HG03442 (cell line): ENCODE measurements around the gene XXYLT1.

Experiments
- ATAC-seq: cut with Tn5 transposase; IDR thresholded peaks from one replicate; pipeline ENCODE4 v1.9.1; 2021; ENCODE audit warnings: mild to moderate bottlenecking, moderate library complexity; ENCODE audit not compliant: unreplicated experiment

XXYLT1 gene

GRCh38 chr3:195268576-195269309 lies 2.2 kb downstream of the XXYLT1 start:
- ATAC-seq, result no peak

GRCh38 chr3:195267096-195267495 lies 3.9 kb downstream of the XXYLT1 start:
- ATAC-seq, result no peak

DNA sequence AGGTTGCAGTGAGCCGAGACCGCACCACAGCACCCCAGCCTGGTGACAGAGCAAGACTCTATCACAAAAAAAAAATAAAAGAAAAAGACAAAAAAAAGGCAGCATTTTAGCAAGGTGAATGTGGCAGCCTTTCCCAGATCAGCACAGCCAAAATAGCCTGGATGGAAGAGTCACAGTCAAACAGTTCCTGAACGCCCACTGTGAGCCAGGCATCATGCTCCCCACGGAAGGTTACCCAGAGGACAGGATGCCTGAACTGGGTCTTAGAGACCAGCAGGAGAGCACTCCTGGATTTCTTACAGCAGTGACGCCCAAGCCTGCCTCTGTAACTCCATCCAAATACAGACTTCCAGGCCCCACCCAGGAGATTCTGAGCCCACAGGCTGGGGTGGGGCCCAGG lies 4.5 kb downstream of the XXYLT1 start:
- no peak for ATAC-seq

GRCh38 chr3:195265363-195265976 lies 5.5 kb downstream of the XXYLT1 start:
- no peak for ATAC-seq

DNA sequence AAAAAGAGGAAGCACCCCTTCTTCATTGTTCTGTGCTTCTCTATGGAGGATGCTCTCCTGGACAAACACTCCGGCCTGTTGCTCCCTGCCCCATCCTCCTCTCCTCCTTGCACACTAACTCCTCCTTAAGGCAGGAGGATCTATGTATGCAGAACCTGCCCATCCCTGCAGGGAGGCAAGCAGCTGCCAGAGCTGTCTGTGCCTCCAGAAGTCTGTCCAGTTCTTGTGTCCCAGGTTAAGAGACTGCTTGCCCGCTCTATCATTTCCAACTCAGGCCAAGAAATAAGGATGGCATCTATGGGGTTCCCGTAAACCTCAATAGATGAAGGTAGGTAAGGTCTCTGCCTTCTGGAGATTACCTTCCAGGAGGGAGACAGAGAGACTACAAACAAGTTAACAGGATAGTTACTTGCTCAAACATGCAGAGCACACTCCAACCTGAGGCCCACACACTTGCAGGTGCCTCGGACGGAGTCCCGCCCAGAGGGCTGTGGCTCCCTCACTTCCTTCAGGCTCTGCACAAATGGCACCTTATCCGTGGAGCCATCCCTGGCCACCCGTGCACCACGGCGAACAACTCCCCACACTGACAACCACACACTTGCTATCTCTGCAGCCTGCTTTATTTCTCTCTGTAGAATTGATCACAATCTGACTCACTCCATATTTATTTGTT lies 6.9 kb downstream of the XXYLT1 start:
- no peak for ATAC-seq

GRCh38 chr3:195263193-195263924 lies 7.6 kb downstream of the XXYLT1 start:
- no peak for ATAC-seq

DNA sequence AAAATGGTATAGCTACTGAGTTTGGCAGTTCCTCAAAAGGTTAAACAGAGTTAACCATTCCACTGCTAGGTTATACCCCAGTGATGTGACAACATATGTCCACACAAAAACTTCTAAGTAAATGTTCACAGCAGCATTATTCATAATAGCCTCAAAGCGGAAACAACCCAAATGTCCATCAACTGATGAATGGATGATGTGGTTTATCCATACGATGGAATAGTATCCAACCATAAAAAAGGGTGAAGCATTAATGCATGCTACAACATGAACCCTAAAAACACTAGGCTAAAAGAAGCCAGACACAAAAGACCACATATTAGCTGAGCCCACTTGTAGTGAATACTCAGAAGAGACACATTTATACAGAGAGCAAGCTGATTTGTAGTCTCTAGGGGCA lies 9.0 kb downstream of the XXYLT1 start:
- no peak for ATAC-seq

- peak; percentile 2 for ATAC-seq
Measured at GRCh38 chr3:195260280-195260905, 10.6 kb downstream of the XXYLT1 start.

- ATAC-seq, result peak; percentile 72
Measured at GRCh38 chr3:195259475-195260279, 11.3 kb downstream of the XXYLT1 start.

GRCh38 chr3:195259154-195259474 lies 11.8 kb downstream of the XXYLT1 start:
- no peak for ATAC-seq

DNA sequence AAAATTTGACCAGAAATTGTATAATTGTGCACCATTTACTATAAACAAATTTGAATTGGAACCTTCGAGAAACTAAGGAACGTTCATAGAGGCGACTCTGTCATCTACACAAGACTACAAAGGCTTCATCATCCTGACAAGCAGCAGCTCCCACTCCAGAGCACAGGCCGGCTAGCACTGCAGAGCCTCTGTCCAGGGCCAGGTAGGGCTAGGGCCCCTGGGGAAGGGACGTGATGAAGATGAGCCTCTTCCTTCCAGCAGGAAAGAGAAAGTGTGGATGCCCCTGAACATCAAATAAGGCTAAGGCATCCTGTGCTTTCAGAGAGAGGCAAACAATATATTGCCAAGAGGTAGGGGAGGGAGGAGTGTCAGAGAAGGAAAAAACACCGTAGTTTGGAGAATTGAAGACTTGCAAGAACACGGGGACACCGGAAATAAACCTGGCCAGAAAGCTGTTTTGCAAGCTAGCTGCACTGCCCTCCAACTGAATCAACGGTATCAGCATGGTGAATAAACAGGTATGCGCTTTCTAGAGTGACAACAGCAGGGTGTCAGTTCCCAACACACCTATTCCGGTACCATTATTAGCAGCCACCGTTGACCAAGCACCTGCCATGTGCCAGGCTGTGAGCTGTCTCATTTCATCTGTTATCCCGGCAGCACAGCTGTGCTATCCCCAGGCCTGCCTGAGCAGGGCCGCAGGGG lies 12.4 kb downstream of the XXYLT1 start:
- no peak for ATAC-seq

- ATAC-seq, result no peak
Measured at GRCh38 chr3:195257454-195258448, 13.2 kb downstream of the XXYLT1 start.

- ATAC-seq, result no peak
Measured at GRCh38 chr3:195256639-195257453, 14.1 kb downstream of the XXYLT1 start.

- ATAC-seq, result no peak
Measured at GRCh38 chr3:195255571-195256501, 15.1 kb downstream of the XXYLT1 start.

DNA sequence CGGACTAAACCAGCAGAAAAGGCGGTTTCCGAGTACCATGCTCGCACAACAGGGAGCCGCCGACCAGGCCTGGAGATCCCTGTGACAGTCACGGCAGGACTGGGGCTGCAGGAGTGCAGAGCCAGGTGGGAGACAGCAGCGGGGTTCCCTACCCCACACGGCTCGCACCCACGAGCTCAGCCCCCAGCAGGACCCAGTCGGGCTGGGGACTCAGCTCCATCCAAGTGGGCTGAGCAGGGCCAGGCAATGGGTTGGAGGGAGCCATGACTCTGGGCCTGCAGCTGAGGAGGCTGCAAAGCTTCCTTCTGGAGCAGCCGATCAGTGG lies 15.8 kb downstream of the XXYLT1 start:
- ATAC-seq, result no peak

- ATAC-seq, result no peak
Measured at GRCh38 chr3:195254454-195255175, 16.3 kb downstream of the XXYLT1 start.
